GM12872 (cell line): ENCODE measurements around the gene CACNA1C.
A peak's percentile ranks its signal among the peaks of the same experiment; 100 is the strongest.

Source experiments
- TF ChIP-seq, protein P1 (sequence below): IDR thresholded peaks from 3 replicates; pipeline ENCODE4 v1.5.1; 2011; ENCODE audit warnings: low read depth, mild to moderate bottlenecking, low read length, moderate library complexity; ENCODE audit not compliant: insufficient read depth

CACNA1C gene

DNA sequence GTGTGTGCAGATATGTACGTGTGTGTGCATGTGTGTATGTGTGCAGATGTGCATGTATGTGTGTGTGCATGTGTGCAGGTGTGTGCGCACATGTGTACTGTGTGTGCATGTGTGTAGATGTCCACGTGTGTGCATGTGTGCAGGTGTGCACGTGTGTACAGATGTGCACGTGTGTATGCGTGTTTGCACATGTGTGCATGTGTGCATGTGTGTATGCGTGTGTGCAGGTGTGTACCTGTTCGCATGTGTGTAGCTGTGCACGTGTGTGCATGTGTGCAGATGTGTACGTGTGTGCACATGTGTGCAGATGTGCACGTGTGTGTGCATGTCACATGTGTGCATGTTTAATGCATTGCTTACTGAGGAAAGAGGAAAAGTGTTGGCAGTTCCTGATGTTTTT lies 686.3 kb downstream of the CACNA1C start:
- TF ChIP-seq, protein P1, sequence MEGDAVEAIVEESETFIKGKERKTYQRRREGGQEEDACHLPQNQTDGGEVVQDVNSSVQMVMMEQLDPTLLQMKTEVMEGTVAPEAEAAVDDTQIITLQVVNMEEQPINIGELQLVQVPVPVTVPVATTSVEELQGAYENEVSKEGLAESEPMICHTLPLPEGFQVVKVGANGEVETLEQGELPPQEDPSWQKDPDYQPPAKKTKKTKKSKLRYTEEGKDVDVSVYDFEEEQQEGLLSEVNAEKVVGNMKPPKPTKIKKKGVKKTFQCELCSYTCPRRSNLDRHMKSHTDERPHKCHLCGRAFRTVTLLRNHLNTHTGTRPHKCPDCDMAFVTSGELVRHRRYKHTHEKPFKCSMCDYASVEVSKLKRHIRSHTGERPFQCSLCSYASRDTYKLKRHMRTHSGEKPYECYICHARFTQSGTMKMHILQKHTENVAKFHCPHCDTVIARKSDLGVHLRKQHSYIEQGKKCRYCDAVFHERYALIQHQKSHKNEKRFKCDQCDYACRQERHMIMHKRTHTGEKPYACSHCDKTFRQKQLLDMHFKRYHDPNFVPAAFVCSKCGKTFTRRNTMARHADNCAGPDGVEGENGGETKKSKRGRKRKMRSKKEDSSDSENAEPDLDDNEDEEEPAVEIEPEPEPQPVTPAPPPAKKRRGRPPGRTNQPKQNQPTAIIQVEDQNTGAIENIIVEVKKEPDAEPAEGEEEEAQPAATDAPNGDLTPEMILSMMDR, result no peak

DNA sequence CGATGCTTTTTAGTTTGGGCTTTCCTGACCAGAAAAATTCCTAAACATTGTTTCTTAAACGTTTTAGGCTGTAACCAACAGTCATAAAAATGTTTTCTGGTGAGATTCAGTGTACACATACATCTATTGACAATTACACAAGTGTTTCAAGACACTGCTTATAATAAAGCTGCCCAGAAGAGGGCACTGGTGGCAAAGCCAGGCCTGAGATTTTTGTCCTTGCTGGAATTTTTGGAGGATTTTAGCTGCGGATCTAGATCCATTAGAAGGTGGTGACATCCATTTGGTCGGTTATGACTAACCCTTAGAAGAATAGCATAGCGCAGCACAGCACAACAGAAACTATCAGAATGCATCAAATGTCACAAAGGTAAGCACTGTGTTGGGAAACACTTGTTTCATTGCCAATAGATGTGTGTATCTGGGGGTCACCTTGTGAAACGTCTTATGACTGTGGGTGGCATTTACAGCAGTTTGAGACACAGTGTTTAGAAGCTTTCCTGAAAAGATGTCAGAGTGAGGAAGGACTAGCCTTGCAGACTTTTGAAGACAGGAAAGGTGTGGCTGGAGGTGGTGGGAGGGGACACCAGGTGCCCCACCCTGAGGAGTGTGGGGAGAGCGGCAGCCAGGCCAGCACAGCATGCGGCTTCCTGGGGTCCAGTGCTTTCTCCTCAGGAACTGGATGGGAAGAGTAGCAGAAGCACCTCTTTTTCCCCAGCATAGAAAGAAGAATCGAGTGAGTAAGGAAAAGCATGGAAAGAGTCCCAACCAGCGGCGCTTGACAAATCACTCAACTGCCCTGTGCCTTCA lies 687.2 kb downstream of the CACNA1C start:
- TF ChIP-seq, protein P1, result peak; percentile 32; the same call in 1 of the 3 replicates

GRCh38 chr12:2743478-2743877 lies 690.7 kb downstream of the CACNA1C start:
- TF ChIP-seq, protein P1, result no peak

- TF ChIP-seq, protein P1, result no peak
These were observed 692.9 kb downstream of the CACNA1C start for GRCh38 chr12:2745655-2746054.
